Neutrophil (primary cell): ENCODE measurements around the gene CCDC167.

ENCODE experiments used
- H3K27ac ChIP-seq: fragments of 200-600 bp; sonication (generic); 2 replicates; pipeline ENCODE4 v1.5.1; 2016; ENCODE audit warnings: mild to moderate bottlenecking, moderate library complexity
- H3K27me3 ChIP-seq: fragments of 200-600 bp; sonication (generic); 2 replicates; pipeline ENCODE4 v1.6.0; 2016; ENCODE audit warnings: mild to moderate bottlenecking
- H3K36me3 ChIP-seq: fragments of 200-600 bp; sonication (generic); 2 replicates; pipeline ENCODE4 v1.5.1; 2017
- H3K4me1 ChIP-seq, 2 experiments: fragments of 200-600 bp in 1 of 2; sonication (generic) in 1 of 2; 1 replicate in 1 of 2; 2 replicates in 1 of 2; pipeline versions ENCODE4 v1.5.1 to v1.6.1; 2013 to 2016; ENCODE audit warnings: low read depth in 1 of 2, low read length in 1 of 2, mild to moderate bottlenecking in 1 of 2, moderate library complexity in 1 of 2; ENCODE audit not compliant: control insufficient read depth in 1 of 2, insufficient read depth in 1 of 2
- H3K4me3 ChIP-seq, 2 experiments: fragments of 200-600 bp in 1 of 2; sonication (generic) in 1 of 2; 1 replicate in 1 of 2; 2 replicates in 1 of 2; pipeline ENCODE4 v1.5.1; 2013 to 2016; ENCODE audit warnings: low read depth in 1 of 2, low read length in 1 of 2, mild to moderate bottlenecking in 1 of 2, moderate library complexity in 1 of 2
- H3K9me3 ChIP-seq: fragments of 200-600 bp; sonication (generic); 2 replicates; pipeline ENCODE4 v1.5.1; 2016
- TF ChIP-seq, protein P1 (sequence below): fragments of 200-600 bp; sonication (generic); IDR thresholded peaks from 2 replicates; pipeline ENCODE4 v1.5.1; 2016; ENCODE audit warnings: antibody characterized with exemption

Gene CCDC167

DNA sequence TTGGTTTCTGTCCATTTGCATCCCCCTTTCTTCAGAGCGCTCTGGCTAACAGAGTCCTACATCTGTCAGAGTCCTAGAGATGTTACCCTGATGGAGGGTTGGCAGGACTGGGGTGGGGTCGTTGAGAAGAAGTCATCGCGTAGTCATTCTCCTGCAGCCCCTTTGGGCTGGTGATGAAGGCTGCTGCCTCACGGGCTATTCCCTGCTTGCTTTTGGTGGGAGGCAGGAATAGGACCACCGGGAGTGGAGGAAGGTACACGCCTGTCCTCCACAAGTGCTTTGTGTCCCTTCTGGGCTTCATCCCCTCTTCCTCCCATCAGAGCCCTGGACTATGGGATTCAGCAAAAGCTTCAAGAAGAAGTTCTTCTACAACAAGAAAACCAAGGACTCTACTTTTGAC, 20.9 kb downstream of the CCDC167 start:
- H3K4me3 ChIP-seq, result no peak overlapping the region
- H3K9me3 ChIP-seq, result no peaks in the 10 kb centered on the region
- H3K36me3 ChIP-seq, result peaks cover 100% of the 10 kb centered on the region
- TF ChIP-seq, protein P1, sequence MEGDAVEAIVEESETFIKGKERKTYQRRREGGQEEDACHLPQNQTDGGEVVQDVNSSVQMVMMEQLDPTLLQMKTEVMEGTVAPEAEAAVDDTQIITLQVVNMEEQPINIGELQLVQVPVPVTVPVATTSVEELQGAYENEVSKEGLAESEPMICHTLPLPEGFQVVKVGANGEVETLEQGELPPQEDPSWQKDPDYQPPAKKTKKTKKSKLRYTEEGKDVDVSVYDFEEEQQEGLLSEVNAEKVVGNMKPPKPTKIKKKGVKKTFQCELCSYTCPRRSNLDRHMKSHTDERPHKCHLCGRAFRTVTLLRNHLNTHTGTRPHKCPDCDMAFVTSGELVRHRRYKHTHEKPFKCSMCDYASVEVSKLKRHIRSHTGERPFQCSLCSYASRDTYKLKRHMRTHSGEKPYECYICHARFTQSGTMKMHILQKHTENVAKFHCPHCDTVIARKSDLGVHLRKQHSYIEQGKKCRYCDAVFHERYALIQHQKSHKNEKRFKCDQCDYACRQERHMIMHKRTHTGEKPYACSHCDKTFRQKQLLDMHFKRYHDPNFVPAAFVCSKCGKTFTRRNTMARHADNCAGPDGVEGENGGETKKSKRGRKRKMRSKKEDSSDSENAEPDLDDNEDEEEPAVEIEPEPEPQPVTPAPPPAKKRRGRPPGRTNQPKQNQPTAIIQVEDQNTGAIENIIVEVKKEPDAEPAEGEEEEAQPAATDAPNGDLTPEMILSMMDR, result no peak
- no peaks in the 10 kb centered on the region for H3K4me1 ChIP-seq
- no peaks in the 10 kb centered on the region for H3K27me3 ChIP-seq
- H3K27ac ChIP-seq, result no peak overlapping the region

DNA sequence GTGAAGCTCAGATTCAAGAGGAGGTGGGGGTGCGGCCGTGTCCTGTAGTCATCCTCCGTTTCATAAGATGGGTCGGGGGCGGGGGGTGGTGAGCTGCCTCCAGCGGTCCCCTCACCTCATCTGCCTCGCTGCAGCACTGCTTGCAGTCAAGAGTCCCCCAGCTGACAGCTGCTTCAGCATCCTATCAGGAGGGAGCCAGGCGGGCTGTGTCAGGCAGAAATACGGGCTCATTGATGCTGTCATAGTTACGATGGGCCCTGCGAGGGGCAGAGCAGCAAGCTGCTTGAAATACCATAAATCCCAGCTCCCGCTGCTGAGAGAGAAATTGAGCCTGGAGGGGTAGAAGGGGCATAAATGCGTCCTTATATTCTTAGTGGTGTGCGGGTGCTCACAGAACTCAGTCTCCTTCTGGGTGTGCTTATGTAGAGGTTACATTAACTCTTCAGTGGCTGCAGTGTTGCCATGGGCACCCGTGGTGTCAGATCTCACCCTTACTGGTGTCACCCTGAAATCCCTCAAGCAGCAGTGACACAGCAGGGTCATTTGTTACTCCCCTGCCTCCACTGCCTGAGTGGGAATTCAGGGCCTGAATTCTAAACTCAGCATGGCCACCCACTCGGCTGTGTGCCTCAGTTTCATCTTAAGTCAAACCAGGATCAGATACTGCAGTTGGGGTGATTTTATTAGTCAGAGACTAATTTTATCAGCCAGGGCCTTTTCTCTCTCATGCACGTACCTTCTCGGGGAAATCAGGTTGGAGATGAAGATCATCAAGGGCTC, 21.8 kb downstream of the CCDC167 start:
- TF ChIP-seq, protein P1, result no peak
- no peak overlapping the region for H3K27ac ChIP-seq
- no peak overlapping the region for H3K4me3 ChIP-seq
- H3K27me3 ChIP-seq, result no peaks in the 10 kb centered on the region
- H3K4me1 ChIP-seq, result no peaks in the 10 kb centered on the region
- H3K9me3 ChIP-seq, result no peaks in the 10 kb centered on the region
- peaks cover 100% of the 10 kb centered on the region for H3K36me3 ChIP-seq

DNA sequence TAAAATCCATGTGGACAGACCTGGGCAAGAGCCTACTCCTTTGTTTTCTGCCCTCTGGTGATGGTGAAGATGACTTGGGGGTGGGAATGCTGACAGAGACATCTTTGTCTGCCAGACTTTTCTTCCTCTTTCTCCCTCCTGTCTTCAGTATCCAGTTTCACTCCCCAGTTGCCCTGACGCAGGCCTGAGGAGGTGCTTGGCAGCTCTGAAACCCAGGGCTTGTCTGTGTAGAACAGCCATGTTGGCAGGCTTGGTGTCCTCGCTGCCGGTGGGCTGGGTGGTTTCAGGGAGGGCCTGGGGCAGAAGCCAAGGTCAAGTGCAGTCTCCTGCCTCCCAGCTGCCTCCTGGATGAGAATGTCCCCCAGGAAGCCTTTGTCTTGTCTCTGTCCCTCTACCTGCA, 22.5 kb downstream of the CCDC167 start:
- Histone ChIP-seq H3K27me3 (no peaks in the 10 kb centered on the region), H3K27ac (no peak overlapping the region), H3K4me1 (no peaks in the 10 kb centered on the region), H3K36me3 (peaks cover 100% of the 10 kb centered on the region), H3K4me3 (no peak overlapping the region), H3K9me3 (no peaks in the 10 kb centered on the region)
- TF ChIP-seq, protein P1, result no peak

DNA sequence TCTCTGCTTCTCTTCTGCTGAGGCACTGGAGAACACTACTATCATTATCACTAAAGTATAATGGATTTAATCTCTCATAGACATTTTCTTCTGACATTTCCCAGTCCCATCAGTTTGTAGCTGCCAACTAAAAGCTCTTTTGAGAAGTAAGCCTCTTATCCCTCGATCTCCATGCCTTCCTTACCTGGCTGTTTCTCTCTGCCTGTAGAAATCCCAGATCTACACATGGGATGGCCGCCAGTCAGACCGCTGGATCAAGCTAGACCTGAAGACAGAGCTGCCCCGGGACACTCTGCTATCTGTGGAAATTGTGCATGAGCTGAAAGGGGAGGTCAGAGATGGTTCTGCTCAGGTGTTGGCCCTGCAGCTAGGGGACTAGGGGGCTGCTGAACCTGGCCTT, 25.4 kb downstream of the CCDC167 start:
- no peak overlapping the region for H3K27ac ChIP-seq

DNA sequence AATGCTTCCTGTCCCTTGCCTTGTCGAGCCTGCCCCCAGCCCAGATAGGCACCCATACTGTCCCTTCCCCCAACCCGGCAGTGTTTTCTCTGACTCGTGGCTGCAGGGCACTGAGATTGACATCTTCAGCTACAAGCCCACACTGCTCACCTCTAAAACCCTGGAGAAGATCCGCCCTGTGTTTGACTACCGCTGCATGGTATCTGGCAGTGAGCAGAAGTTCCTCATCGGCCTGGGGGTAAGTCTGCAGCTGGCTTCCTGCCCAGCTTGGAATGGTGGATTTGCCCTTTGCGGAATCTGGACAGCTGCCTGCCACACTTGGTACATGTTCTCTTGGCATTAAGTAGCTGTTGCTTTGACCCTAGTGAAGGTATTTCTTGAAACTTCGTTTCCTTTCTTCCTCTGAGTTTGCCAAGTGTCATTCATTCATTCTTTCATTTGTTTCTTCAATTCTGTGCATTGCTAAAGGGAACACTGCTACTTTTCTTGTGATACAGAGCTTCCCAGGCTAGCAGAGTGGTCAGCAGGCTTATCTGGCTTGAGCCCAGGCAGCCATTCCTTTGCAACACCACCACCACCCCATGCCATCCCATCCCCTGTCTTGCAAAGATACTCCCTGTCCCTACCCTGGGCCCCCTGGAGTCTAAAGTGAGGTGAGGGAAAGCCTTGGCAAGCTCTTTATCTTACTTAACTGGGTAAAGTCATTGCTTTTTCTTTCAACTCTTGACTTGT, 26.2 kb downstream of the CCDC167 start:
- H3K36me3 ChIP-seq, result peaks cover 79% of the 10 kb centered on the region

More for the DNA sequence above, 25.4 kb downstream of the CCDC167 start:
- H3K9me3 ChIP-seq, result no peaks in the 10 kb centered on the region
- no peaks in the 10 kb centered on the region for H3K27me3 ChIP-seq
- peaks cover 86% of the 10 kb centered on the region for H3K36me3 ChIP-seq
- H3K4me3 ChIP-seq, result no peak overlapping the region
- TF ChIP-seq, protein P1, result no peak
- H3K4me1 ChIP-seq, result no peaks in the 10 kb centered on the region

More for the DNA sequence above, 26.2 kb downstream of the CCDC167 start:
- H3K27me3 ChIP-seq, result no peaks in the 10 kb centered on the region
- TF ChIP-seq, protein P1, result no peak
- H3K9me3 ChIP-seq, result no peaks in the 10 kb centered on the region
- H3K4me3 ChIP-seq, result no peak overlapping the region
- no peak overlapping the region for H3K27ac ChIP-seq
- no peaks in the 10 kb centered on the region for H3K4me1 ChIP-seq
